Middle frontal gyrus (tissue), 1 donor: ENCODE results near the gene ZNF580.

Source experiments
- DNase-seq: peaks from one replicate; pipeline ENCODE4 v3.0.0-alpha.2; 2015; ENCODE audit warnings: low spot score; ENCODE audit errors: extremely low spot score

Gene ZNF580

DNA sequence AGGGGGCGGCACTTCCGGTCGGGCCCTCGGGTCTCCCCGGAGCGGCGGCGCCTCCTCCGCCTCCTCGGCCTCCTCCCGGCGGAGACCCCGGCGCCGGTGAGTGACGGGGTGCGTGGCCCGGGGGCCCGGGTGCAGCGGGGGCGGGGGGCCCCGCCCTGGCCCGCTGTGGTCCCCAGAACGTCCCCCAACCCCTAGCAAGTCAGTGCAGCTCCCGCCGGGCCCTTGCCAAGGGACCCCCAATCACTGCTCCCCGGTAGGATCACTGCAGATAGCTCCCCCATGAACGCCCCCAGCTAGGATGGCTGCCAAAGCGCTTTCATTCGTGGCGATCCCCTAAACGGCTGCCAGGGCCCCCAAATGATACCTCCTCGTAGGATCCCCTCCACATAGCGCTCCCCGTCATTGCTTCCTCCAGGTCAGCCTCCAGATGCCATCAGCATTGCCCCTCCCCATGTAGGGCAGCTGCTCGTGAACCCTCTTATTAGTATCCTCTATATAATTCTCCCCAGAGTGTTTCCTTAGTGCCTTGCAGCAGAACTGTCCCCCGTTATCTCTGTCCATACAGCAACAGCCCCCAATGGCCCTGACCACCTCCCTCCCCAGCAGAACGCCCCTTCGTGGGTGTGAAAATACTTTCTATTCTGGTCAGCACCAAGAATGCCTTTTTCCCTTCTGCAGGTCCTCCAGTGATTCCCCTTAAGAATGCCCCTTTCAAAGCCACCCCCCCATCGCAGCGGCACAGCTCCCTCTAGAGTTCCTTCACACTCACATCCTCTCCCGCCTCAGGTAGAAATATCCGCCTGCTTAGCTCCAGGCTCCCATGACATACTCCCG is 34.9 kb upstream of the ZNF580 start, which contains the start of gene ZNF865:
Gene ZNF865, plus strand, starts transcription at position 11 of the 834 bp plus-strand sequence. CDS start 7,972 bp downstream, outside the sequence.
- no peak for DNase-seq

- DNase-seq, result no peak
Measured at GRCh38 chr19:55606471-55606787, 34.4 kb upstream of the ZNF580 start.

DNA sequence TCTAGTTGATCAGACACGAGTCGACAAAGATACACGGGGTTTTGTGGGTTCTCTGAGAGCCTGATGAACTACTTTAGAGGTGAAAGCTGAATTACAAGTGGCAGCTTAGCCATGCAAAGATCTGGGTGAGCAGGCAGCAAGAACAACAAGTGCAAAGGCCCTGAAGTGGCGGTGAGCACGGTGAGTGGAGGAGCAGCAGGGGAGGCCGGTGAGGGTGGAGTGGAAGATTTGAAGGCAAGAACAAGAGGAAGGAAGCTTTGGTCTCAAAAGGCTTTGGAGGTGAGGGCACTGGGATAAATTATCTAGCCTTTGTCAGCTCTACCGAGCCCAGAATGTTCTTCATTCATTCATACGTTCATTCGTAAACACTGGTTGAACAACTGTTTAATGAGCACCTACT is 34.0 kb upstream of the ZNF580 start:
- DNase-seq, result no peak

- no peak for DNase-seq
Measured at GRCh38 chr19:55609326-55609725, 31.5 kb upstream of the ZNF580 start.

GRCh38 chr19:55611300-55611982 is 29.4 kb upstream of the ZNF580 start:
- DNase-seq, result no peak

GRCh38 chr19:55611983-55612645 is 28.7 kb upstream of the ZNF580 start:
- DNase-seq, result no peak

GRCh38 chr19:55613396-55613795 is 27.4 kb upstream of the ZNF580 start:
- no peak for DNase-seq

DNA sequence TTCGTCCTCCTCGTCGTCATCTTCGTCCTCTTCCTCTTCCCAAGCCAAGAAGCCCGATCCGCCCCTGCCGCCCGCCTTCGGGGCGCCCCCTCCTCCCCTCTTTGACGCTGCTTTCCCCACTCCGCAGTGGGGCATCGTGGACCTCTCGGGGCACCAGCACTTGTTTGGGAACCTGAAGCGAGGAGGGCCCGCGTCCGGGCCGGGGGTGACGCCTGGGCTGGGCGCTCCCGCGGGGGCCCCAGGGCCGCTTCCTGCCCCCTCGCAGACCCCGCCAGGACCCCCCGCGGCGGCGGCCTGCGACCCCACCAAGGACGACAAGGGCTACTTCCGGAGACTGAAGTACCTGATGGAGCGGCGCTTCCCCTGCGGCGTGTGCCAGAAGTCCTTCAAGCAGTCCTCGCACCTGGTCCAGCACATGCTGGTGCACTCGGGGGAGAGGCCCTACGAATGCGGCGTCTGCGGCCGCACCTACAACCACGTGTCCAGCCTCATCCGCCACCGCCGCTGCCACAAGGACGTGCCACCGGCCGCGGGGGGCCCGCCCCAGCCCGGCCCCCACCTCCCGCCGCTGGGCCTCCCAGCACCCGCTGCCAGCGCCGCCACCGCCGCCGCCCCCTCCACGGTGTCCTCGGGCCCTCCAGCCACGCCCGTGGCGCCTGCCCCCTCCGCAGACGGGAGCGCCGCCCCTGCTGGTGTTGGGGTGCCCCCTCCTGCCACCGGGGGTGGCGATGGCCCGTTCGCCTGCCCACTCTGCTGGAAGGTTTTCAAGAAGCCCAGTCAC is 26.7 kb upstream of the ZNF580 start:
- no peak for DNase-seq

GRCh38 chr19:55614711-55615542 is 25.9 kb upstream of the ZNF580 start:
- no peak for DNase-seq

GRCh38 chr19:55615543-55616394 is 25.0 kb upstream of the ZNF580 start:
- no peak for DNase-seq

DNA sequence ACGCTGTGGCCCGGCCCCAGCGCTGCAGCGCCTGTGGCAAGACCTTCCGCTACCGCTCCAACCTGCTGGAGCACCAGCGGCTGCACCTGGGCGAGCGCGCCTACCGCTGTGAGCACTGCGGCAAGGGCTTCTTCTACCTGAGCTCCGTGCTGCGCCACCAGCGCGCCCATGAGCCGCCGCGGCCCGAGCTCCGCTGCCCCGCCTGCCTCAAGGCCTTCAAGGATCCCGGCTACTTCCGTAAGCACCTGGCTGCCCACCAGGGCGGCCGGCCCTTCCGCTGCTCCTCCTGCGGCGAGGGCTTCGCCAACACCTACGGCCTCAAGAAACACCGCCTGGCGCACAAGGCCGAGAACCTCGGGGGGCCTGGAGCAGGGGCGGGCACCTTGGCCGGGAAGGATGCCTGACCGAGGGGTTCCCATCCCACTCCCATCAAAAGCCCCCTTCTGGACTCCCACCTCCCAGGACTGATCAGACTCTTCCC is 24.4 kb upstream of the ZNF580 start:
- DNase-seq, result no peak

GRCh38 chr19:55617426-55617825 is 23.4 kb upstream of the ZNF580 start:
- DNase-seq, result no peak

DNA sequence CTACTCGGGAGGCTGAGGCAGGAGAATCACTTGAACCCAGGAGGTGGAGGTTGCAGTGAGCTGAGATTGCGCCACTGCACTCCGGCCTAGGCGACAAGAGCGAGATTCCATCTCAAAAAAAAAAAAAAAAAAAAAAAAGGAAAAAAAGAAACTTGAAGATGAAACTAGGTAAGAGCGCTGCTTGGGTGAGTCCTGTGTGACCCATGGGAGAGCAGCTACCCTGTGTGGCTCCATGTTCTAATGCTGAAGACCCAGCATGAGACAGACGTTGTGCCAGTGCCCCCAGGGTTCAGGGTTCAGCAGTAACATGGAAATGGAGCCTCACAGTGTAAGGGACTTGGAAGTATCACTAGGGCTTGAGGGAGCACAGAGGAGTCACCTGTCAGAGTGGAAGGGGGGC is 22.4 kb upstream of the ZNF580 start:
- no peak for DNase-seq

- no peak for DNase-seq
Measured at GRCh38 chr19:55619286-55619685, 21.5 kb upstream of the ZNF580 start.

- DNase-seq, result no peak
Measured at GRCh38 chr19:55620410-55621204, 20.2 kb upstream of the ZNF580 start.

DNA sequence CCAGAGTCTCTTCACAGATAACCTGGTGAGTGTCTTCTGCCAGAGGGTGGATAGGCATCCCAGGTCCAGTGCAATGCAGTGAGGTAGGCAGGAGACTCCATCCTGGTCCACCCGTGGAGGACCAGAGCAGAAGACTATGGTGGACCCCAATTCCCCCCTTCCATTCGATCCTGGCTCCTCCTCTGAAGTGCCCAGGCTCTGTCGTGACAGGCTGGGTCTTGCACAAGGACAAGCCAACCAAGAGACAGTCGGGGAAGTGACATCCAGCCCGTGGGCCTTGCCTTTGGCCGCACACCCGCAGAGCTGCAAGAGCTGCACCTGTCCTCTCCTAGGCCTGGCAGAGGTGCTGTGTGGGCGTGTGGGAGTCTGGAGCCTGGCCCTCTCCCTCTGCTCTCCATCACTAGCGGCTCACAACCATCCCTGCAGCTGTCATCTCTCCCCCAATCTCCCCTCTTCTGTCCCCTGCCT is 19.6 kb upstream of the ZNF580 start:
- no peak for DNase-seq

DNA sequence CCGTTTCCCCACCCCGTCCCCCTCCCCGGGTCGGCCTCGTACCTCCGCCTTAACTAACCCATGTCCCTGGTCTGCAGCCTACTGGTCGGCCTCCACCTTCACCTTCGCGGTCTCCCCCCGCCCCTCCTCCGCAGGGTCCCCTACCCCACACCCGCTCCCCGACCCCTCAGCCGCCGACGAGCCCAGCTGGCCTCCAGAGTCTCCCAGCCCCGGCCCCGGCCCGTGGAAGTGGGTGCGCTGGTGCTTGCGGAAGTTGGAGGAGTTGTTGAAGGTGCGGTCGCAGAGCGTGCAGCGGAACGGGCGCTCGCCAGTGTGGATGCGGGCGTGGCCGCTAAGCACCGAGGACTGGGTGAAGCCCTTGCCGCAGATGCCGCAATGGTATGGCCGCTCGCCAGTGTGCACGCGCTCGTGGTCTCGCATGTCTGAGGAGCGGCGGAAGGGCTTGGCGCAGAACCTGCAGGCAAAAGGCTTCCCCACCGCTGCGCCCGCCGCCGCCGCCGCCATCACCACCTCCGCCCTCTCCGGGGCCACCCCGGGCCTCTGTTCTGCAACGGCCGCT is 19.1 kb upstream of the ZNF580 start:
- DNase-seq, result no peak

- no peak for DNase-seq
Measured at GRCh38 chr19:55622242-55622969, 18.4 kb upstream of the ZNF580 start.
